ENCODE measurements around the gene TNFSF4.

- no peak for TF ChIP-seq POLR2AphosphoS5 (IDR thresholded peaks at IDR 0.05; ENCODE audit: borderline replicate concordance, low read depth, low read length)
- TF ChIP-seq EZH2 (IDR thresholded peaks at IDR 0.05), result no peak
- no peak for TF ChIP-seq FOXP2 (optimal IDR thresholded peaks at IDR 0.05; ENCODE audit: control extremely low read depth, extremely low read length, insufficient read depth)
These were observed 11.5 kb downstream of the TNFSF4 start for GRCh38 chr1:173195596-173196088.

Data from SK-N-MC (cell line).